CD4-positive, alpha-beta T cell treated with Interleukin-17A for 4 hours (primary cell): ENCODE measurements around the gene WBP2.
"Not testable (repeated sequence)": the region's sequence is repeated elsewhere in the genome, so short reads cannot be mapped to it uniquely, and the experiment has no call there.

ENCODE experiments used
- DNase-seq: peaks from one replicate; pipeline ENCODE4 v3.0.0-alpha.2; 2020; ENCODE audit warnings: mixed read lengths

The WBP2 gene

DNA sequence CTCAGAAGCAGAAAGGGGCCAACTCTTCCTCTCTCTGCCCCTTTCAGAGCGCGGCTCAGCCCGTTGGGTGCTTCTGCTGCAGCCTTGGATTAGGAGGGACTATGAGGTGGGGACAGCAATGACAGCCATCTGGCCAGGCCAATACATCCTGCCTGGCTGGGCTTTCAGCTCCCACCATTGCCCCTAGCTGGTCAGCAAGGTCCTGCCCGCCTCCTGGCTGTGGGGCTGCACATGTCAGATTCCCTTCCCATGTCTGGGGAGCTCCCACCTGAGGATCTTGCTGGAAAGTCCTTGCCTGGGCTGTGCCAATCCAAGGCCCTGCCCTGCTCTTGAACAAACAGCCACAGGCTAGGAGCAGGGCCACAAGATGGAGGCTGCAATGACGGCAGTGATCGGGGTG is 33.3 kb upstream of the WBP2 start:
- no peak for DNase-seq

DNA sequence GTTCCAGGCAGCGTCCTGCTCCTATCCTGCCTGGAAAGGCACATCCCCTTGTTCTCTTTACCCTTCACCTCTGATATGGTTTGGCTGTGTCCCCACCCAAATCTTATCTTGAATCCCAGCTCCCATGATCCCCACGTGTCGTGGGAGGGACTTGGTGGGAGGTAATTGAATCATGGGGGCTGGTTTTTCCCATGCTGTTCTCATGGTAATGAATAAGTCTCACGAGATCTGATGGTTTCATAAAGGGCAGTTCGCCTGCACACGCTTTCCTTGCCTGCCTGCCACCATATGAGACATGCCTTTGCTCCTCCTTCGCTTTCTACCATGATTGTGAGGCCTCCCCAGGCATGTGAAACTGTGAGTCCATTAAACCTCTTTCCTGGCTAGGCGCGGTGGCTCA is 30.7 kb upstream of the WBP2 start:
- not testable (repeated sequence) for DNase-seq

DNA sequence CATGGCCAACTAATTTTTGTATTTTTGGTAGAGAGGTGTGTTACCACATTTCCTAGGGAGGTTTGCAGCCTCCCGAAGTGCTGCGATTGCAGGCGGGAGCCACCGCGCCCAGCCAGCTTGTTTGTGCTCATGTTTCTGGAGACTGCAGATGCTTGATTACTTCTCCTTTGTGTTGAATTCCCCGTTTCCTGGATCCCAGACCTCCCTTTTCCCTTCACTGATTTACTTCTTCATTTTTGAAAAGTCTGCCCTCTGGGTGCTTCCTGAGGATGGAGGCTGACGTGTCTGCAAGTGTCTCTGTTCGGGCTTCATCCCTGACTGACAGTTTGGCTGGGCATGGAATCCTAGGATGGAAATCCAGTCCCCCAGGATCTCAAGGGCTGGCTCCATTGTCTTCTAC is 30.3 kb upstream of the WBP2 start:
- no peak for DNase-seq

DNA sequence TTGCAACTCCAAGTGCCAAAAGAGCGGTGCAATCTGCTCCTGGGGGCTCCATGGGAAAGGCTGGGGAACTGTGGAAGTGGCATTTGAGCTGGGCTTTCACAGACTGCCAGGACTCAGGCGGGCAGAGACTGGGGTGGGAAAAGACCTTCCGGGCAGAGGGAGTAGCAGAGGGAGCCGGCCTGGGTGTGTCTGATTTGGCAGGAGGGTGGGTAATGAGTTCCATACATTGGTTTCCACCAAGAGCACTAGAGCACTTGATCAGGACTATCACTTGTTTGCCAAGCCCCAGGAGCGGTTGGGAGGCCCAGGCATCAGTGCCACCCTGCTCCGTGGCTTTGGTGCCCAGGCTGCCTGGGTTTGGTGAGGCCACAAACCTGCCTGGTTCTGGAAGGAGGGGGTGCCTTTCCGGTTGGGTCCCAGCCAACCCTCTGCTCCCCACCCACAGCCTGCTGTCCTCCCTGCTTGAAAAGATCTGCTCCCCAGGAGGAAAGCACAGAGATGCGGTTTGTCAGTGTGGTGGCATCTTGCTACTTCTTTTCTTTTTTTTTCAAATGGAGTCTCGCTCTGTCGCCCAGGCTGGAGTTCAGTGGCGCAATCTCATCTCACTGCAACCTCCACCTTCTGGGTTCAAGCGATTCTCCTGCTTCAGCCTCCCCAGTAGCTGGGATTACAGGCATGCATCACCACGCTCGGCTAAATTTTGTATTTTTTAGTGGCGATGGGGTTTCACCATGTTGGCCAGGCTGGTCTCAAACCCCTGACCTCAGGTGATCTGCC is 26.7 kb upstream of the WBP2 start:
- DNase-seq, result peak; percentile 27

DNA sequence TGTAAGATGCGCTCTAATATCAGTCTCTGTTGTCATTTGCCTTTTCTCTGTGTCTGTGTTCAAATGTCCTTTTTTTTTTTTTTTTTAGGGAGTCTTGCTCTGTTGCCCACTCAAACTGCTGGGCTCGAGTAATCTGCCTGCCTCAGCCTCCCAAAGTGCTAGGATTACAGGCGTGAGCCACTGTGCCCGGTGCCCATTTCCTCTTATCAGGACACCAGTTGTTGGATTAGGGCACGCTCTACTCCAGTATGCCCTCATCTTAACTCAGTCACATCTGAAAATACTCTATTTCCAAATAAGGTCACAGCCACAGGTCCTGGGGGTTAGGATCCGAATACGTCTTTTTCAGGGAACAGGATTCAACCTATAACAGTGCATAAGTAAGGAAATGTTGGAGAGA is 25.1 kb upstream of the WBP2 start:
- no peak for DNase-seq

DNA sequence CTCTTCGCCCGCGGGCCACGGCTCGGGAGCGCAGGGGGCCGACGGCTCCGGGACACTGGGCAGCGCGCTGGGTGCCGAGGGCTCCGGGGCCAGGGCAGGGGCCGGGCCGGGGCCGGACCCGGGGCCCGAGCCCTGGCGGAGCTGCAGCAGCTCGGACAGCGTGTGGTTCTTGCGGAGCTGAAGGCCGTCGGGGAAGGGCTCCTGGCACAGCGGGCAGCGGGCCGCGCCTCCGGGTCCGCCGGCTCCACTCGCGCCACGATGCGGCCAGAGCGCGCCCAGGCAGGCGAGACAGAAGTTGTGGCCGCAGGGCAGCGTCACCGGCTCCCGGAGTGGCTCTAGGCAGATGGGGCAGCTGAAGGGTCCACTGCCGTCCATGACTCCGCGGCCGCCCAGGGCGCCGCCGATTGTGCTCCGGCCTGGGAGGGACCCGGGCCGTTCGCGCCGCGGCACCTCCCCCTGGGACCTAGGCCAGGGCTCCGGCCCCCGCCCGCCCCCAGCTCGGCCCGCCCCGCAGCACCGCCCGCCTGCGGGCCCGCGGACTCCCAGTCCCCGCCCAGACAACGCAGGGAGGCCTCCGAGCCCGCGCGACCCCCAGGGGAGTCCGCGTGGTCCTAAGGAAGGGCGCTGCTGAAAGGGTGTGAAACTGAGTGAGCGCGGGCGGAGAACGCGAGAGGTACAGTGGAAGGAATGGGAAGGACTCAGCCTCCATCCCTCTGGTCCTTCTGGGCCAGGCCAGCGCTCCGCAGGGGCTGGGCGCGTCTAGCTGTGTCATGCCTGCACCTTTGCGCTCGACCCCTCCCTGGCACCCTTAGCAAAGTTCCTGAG is 23.3 kb upstream of the WBP2 start, which contains the start of gene TRIM47:
TRIM47 (minus strand) TSS at position 408 of the 825 bp plus-strand sequence; CDS start at position 375, 33 bp downstream.
- DNase-seq, result no peak

DNA sequence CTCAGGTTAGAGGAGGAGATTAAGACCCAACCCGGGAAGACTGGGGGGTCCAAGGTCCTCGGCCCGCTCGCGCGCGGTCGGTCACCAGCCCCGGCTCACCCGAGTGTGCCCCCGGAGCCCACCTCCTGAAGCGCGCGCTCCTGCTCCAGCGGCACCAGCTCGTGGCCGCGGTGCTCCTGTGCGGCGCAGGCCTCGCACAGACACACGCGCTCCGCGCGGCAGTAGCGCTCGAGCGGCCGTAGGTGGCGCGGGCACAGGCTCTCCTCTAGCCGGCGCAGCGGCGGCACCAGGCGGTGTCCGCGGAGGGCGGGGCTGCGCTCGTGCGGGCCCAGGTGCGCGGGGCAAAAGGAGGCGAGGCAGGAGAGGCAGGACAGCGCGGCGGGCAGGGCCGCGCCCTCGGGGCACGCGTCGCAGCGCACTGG is 22.6 kb upstream of the WBP2 start:
- peak; percentile 81 for DNase-seq

DNA sequence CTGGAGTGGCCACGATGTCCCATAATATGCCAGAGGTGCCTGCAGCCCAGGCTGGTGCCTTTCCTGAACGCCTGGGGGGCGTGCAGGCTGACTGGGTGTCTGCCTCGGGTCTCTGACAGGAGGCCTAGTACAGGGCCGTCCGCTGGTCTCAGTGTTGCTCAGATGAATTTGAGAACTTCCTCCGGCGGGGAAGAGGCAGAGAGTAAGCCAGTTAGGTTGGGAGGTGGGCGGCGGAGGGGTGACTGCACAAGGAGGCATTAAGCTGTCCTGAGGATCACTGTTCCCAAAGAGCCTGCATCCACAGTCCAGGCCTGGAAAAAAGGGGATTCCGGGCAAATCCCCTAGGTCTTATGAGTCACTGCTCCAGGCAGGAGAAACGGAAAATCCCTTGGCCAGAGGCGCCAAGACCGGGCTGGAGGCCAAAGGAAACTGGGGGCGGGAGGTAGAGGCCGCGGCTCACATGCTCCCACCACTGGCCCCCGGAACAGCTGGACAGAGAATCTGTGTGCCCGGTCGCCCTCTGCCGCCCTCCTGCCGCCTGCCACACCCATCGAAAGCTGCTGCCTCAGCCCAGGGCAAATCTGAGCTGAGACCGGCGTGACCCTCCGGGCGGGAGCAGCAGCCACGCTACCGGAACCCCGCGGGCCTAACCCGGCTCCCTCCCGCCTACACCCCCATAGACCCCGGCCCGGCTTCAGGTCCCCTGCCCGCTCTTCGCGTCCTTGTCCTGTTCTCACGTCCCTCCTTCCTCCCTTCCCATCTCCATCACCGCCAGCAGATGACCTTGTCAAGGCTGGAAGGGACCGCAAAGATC is 22.0 kb upstream of the WBP2 start:
- DNase-seq, result peak; percentile 50

DNA sequence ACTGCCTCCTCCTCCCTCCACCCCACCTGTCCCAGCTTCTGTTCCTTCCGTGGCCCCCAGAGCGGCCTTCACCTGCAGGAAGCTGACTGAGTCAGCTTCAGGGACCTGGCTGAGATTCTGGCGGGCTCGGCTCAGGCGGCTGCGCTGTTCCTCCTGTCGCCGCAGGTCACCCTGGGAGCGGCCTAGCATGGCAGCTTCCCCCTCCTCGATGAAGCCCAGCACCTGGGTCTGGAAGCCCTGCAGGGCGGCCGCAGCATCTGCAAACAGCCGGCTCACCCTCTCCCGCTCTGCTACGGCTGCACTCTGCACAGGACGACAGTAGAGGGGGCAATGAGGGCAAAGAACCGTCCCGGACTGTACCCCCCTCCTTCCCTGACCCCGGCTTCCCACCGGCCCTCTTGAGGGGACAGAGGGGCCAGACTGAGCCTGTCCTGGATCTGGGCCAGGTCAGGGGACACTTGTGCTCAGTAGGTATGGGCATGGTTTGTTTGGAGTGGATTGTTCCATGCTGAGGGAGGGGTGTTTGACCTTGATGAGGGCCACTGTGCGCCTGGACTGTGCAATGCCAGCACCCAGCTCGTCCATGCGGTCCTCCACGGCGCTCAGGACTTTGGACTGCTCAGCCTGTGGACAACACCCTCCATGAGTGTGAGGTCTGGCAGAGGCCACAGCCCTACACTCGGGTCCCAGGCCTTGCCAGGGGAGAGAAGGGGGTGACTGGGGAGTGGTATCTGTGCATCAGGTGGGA is 21.2 kb upstream of the WBP2 start:
- DNase-seq, result peak; percentile 92

DNA sequence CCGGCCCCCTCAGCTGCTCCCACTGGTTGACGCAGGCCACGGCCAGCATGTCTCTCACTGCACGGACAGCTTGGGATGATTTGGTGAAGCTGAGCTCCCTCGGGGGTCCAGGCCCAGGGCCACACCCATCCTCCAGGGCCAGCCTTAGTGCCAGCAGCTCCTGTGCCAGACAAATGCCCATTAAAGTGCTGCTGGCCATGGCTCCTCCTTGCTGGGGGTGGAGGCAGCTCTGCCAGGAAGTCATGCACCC is 20.7 kb upstream of the WBP2 start:
- no peak for DNase-seq

DNA sequence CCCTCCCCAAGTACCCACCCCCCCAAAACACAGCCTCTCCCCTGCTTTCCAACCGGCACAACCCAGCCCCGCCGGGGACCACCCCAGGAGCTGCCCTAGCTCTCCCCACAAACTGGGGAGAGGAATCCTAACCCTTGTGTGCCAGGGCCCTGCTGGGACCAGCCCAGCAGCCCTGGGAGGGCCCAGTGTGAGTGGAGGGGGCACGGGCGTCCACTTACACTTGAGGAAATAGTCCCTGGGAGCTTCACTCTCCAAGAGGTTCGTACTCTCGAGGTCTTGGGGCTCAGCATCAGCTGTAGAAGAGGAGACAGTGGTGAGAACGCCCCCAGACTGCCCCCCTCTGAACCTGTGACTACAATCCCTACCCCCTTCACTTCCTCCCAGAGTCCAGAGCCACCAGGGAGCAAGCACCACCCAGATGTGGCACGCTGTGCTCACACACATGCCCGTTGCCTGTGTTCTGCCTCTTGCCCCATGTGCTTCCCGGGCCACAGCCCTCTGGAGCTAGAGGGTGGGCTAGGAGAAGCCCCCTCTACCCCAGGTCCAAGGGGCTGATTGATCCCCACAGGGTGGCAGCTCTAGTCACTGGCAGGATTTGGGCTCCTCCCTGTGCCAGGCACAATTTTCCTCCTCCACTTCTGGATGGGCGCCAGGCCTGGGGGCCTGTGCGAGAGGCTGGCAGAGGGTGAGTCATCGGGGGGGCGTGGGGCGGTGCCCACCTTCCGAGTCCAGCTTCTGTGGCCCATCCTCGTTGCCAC is 20.2 kb upstream of the WBP2 start:
- no peak for DNase-seq

DNA sequence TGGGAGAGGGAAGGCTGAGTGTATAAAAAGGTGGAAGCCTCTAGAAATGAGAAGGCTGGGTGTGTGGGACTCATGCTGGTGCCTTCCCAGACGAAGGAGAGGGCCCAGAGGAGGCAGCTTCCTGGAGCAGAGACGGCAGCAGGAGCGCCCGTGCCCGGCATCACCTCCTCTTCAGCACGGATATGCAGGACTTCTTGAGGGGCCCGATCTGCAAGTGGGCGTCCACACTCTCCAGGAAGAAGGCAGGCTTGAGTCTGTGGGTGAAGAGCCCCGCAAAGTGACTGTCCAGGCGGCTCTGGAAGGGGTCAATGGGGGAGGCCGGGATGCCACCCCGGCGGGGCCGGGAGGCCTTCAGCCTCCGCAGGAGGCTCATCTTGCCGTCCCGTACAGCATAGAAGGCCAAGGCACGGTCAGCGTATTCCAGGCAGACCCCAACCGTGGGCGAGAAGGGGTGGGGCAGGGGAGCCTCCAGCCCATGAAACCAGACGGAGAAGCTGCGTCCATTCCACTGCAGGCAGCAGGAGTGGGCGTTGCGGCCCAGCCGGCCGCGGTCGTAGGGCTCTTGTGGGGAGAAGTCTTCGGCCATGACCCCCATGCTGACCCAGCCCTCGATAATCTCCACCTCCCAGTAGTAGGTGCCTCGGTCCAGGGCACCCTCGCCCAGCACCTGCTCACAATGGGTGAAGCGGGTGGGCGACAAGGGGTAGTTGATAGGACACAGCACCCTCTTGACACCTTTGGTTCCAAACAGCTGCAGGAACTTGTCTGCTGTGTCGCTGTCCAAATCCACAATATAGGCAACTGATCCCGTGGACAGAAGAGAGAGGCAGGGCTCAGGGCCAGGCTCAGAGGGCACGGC is 19.4 kb upstream of the WBP2 start:
- DNase-seq, result no peak

DNA sequence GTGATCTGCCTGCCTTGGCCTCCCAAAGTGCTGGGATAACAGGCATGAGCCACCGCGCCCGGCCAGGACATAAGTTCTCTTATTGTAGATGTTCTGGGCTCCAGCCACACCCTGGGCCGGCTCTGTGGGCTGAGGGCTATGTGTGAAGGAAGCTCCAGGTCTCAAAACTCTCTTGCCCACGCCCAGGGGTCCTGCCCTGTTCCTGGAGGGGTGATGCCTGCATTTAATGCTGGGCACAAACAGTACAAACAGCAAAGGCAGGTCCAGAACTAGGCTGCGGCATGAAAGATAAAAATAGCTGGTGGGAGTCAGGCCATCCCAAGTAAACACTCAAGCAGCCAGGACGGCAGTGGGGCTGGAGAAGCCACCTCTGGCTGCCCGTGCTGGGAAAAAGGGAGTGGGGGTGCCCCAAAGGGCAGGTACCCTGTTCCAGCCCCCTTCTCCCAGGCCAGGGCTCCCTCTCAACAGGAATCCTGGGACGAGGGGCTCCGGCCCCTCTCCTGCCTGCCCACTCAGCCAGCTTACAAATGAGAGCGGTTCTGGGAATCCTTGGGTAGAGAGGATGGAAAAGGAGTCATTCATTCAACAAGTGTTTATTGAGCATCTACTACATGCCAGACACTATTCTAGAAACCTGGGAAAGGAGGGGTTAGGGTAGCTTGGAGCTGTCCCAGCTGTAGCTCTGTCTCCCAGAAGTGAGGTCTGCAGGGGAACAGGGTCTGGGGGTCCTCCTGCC is 18.6 kb upstream of the WBP2 start:
- no peak for DNase-seq

DNA sequence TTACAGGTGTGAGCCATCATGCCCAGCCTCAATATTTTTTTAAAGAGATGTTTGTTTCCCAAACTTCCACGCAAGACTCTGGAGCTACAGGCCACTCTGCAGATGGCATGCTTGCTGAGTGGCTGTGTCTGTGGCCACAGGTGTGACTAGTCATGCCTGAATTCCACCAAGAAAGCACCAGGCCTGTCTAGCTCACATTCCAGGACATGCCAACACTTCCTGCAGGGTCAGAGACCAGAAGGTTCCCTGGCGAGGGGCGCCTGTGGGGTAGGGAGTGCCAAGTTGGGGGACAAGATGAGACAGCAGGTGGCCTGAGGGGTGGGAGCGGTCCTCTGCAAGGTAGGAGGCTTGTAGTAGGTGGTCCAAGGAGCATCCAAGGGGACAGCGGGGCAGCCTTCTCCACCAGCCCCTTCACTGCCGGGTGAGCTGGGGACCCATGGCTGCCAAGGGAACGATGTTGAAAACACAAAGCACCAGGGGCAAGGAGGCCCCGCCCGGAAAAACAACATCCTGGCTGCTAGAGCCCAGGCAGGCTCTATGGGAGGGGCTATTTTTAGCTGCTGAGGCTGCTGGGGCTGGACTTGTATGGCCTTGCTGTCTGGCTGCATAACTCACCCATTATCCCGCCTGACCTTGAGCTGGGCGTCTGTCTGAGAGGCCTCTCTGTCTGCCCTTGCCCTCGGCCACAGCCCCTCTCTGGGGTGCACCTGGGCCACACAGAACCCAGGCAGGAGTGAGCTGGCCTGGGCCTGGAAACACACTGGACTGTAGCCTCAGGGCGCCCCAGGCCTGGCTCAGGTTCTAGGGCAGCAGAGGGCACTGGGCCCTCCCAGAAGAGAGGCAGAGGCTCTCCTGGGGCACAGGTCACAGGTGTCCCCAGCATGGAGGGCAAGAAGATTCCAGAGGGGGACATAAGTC is 17.6 kb upstream of the WBP2 start:
- peak; percentile 74 for DNase-seq

DNA sequence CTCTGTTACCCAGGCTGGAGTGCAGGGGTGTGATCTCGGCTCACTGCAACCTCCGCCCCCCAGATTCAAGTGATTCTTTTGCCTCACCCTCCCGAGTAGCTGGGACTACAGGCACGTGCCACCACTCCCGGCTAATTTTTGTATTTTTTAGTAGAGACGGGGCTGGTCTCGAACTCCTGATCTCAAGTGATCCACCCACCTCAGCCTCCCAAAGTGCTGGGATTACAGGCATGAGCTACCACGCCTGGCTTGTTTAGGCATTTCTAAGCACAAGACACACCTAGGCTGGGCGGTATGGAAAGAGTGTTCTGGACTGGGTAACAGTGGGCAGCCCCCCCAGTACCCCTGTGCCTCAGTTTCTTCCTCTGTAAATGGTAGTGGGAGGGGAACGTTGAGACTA is 15.1 kb upstream of the WBP2 start:
- not testable (repeated sequence) for DNase-seq

DNA sequence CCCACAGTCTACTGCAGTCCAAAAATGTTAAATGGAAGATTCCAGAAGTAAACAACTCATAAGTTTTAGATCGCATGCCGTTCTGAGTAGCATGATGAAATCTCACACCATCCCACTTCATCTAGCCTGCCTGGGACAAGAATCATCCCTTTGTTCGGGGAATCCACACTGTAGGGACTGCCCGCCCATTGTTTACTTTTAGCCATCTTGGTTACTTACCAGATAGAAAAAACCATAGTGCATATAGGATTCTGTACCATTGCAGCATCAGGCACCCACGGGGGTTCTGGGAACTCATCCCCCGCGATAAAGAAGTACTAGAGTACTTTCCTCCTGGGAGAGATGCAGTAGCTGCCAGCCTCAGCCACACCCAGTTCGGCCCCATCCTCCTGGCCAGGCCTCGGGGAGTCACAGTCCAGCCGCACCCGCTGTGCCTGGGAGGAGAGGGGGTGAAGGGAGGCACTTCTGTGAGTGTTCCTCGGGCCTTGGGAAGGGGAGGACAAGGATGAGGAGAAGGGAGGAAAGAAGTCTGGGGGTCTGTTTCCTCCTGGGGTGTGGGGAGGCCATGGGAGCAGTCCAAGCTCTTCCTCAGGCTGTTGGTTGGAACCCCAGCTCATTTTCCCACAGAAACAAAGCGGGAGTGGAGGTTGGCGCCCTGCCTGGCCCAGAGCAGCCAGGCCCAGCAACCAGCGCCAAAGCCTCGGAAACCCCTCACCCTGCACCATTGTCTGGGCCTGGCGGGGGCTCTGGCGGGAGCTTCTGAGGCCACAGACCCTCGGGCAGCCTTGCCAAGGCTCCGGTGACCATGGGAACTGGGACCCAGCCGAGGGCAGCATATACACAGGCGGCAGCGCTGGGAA is 14.4 kb upstream of the WBP2 start:
- DNase-seq, result no peak

DNA sequence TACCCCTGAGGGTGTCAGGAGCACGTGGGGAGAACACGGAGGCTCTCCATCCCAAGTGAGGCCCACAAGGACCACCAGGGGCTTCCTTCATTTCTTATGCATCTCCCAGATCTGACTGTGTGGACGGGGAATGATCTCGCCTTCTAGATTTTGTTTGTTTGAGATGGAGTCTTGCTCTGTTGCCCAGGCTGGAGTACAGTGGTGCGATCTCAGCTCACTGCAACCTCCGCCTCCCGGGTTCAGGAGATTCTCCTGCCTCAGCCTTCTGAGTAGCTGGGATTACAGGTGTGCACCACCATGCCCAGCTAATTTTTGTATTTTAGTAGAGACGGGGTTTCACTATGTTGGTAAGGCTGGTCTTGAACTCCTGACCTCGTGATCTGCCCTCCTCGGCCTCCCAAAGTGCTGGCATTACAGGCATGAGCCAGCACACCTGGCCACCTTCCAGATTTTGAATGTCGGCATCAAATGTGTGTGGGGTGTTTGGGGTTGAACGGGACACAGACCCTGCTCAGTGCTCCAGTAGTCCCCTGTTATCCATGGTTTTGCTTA is 13.7 kb upstream of the WBP2 start:
- DNase-seq, result not testable (repeated sequence)
